ENCODE data around the gene CEPT1.

Gene CEPT1

DNA sequence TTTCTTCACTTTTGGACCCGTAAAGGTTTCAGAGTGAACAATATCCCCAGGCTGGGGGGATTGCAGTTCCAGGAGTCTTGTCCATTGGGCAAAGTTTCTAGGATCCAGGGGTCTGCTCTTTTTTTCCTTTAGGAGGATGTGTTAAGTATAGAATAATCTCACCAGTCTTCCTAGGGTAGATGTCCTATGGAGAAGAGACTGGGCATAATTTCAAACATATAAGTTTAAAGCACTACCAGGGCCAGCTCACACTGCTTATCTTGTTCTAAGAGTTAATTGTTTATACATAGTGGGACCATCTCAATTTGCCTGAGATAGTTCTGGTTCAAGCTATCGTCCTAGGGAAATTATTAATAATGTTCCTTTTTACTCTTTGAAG, 88.7 kb downstream of the CEPT1 start:
- DNase-seq = no peak

DNA sequence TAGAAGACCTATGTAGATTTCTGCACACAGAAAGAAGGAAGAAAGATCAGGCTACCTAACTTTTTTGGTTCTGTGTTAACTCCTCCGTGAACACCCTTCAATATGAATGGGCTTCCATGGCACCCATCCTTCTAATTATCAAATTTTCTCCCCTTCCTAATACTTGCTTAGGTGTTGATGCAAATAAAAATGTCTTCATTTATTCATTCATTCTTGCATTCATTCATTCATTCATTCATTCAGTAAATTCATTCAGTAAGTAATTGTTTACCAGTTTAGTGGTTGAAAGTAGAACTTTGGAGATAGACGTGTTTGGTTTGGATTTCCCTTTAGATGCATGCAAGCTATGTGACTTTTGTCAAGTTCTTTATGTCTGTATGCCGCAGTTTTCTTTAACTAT, 92.1 kb downstream of the CEPT1 start:
- DNase-seq = no peak

DNA sequence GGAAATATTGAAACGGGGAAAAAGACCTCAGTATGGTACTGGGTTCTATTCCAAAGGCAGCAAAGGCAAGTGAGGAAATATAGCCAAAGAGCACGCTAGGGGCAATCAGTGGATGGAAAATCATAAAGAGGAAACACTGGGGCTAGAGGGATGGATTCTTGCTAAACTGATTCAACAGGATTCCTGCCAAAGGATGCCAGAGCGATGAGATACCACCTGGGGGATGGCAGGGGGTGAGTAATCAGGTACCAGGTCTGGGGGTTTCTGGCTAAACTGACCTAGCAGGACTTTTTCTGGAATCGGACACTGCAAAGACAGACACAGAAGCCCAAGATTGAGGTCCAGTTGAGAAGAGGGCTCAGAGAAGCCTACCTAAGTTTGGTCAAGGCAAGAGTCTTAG, 94.2 kb downstream of the CEPT1 start:
- no peak for DNase-seq
